H9 (cell line): ENCODE data around the gene IGSF10. TPM values are rescaled to one million over a fixed set of nuclear protein-coding genes. Genes with fewer than 3 reads are reported as not detected.

Experiments used
- DNase-seq: peaks from one replicate; pipeline ENCODE4 v3.0.0-alpha.2; 2017
- H2AFZ ChIP-seq: one replicate; pipeline ENCODE4 v1.6.1; 2013; ENCODE audit warnings: mild to moderate bottlenecking, low read length, control low read depth, moderate library complexity
- H2AK5ac ChIP-seq: 2 replicates; pipeline ENCODE4 v1.6.1; 2013; ENCODE audit warnings: low read length, control low read depth, mixed read lengths; ENCODE audit not compliant: insufficient read length
- H2BK120ac ChIP-seq: one replicate; pipeline ENCODE4 v1.6.1; 2013; ENCODE audit warnings: low read depth, mild to moderate bottlenecking, low read length, control low read depth, inconsistent platforms; ENCODE audit not compliant: poor library complexity, severe bottlenecking
- H2BK12ac ChIP-seq: 2 replicates; pipeline ENCODE4 v1.6.1; 2013; ENCODE audit warnings: low read length, control low read depth, mixed read lengths, low read depth; ENCODE audit not compliant: insufficient read length
- H2BK15ac ChIP-seq: 2 replicates; pipeline ENCODE4 v1.6.1; 2013; ENCODE audit warnings: low read depth, low read length, control low read depth
- H2BK20ac ChIP-seq: one replicate; pipeline ENCODE4 v1.6.1; 2013; ENCODE audit warnings: low read depth, mild to moderate bottlenecking, low read length, control low read depth, inconsistent platforms; ENCODE audit not compliant: poor library complexity, severe bottlenecking
- H2BK5ac ChIP-seq: 2 replicates; pipeline ENCODE4 v1.6.1; 2013; ENCODE audit warnings: low read length, control low read depth, mixed read lengths; ENCODE audit not compliant: insufficient read length
- H3K14ac ChIP-seq: 2 replicates; pipeline ENCODE4 v1.6.1; 2013; ENCODE audit warnings: low read length, control low read depth; ENCODE audit not compliant: insufficient read depth
- H3K18ac ChIP-seq: 2 replicates; pipeline ENCODE4 v1.6.1; 2013; ENCODE audit warnings: low read depth, mild to moderate bottlenecking, mixed read lengths, low read length, control low read depth; ENCODE audit not compliant: insufficient read length
- H3K23ac ChIP-seq: 2 replicates; pipeline ENCODE4 v1.6.1; 2013; ENCODE audit warnings: low read length, control low read depth, mixed read lengths, low read depth; ENCODE audit not compliant: insufficient read length
- H3K23me2 ChIP-seq: 2 replicates; pipeline ENCODE4 v1.6.1; 2013; ENCODE audit warnings: low read depth, mild to moderate bottlenecking, mixed read lengths, low read length, control low read depth; ENCODE audit not compliant: insufficient read length, poor library complexity, severe bottlenecking
- H3K27ac ChIP-seq: 2 replicates; pipeline ENCODE4 v1.5.1; 2013; ENCODE audit warnings: low read length, control low read depth, mixed read lengths, low read depth; ENCODE audit not compliant: insufficient read length
- H3K27me3 ChIP-seq: 2 replicates; pipeline ENCODE4 v1.6.1; 2013; ENCODE audit warnings: low read length, control low read depth, inconsistent platforms; ENCODE audit not compliant: insufficient read depth
- H3K4ac ChIP-seq: 2 replicates; pipeline ENCODE4 v1.6.1; 2013; ENCODE audit warnings: low read depth, mild to moderate bottlenecking, control low read depth, inconsistent platforms, low read length, moderate library complexity
- H3K4me1 ChIP-seq: 2 replicates; pipeline ENCODE4 v1.6.1; 2013; ENCODE audit warnings: low read length, control low read depth, inconsistent platforms; ENCODE audit not compliant: insufficient read depth
- H3K4me2 ChIP-seq: 2 replicates; pipeline ENCODE4 v1.6.1; 2013; ENCODE audit warnings: low read length, control low read depth, mixed read lengths; ENCODE audit not compliant: insufficient read length, insufficient read depth
- H3K56ac ChIP-seq: 2 replicates; pipeline ENCODE4 v1.6.1; 2013; ENCODE audit warnings: low read depth, mild to moderate bottlenecking, mixed read lengths, low read length, control low read depth; ENCODE audit not compliant: insufficient read length
- H3K79me1 ChIP-seq: 2 replicates; pipeline ENCODE4 v1.6.1; 2013; ENCODE audit warnings: low read depth, mild to moderate bottlenecking, moderate library complexity, low read length, control low read depth, inconsistent platforms; ENCODE audit not compliant: insufficient read depth, poor library complexity, severe bottlenecking
- H3K79me2 ChIP-seq: 2 replicates; pipeline ENCODE4 v1.6.1; 2013; ENCODE audit warnings: low read length, control low read depth, inconsistent platforms; ENCODE audit not compliant: insufficient read depth
- H3K9ac ChIP-seq: 2 replicates; pipeline ENCODE4 v1.6.1; 2013; ENCODE audit warnings: low read length, control low read depth, mixed read lengths; ENCODE audit not compliant: insufficient read length; ENCODE audit errors: extremely low read depth
- H3K9me3 ChIP-seq: one replicate; pipeline ENCODE4 v1.6.1; 2013; ENCODE audit warnings: low read depth, low read length, inconsistent platforms; ENCODE audit not compliant: control insufficient read depth
- H3T11ph ChIP-seq: one replicate; pipeline ENCODE4 v1.6.1; 2013; ENCODE audit warnings: mild to moderate bottlenecking, low read length, control low read depth, inconsistent platforms
- H4K20me1 ChIP-seq: one replicate; pipeline ENCODE4 v1.6.1; 2013; ENCODE audit not compliant: control insufficient read depth, insufficient read length, insufficient read depth
- H4K5ac ChIP-seq: 2 replicates; pipeline ENCODE4 v1.6.1; 2013; ENCODE audit warnings: low read depth, mild to moderate bottlenecking, mixed read lengths, low read length, control low read depth; ENCODE audit not compliant: insufficient read length
- H4K8ac ChIP-seq: replicated peaks from 2 replicates; pipeline ENCODE4 v1.6.1; 2013; ENCODE audit warnings: low read length, control low read depth, mixed read lengths, low read depth; ENCODE audit not compliant: insufficient read length
- H4K91ac ChIP-seq: 2 replicates; pipeline ENCODE4 v1.6.1; 2013; ENCODE audit warnings: low read depth, mild to moderate bottlenecking, moderate library complexity, mixed read lengths, low read length, control low read depth; ENCODE audit not compliant: insufficient read length
- H3K27ac Mint-ChIP-seq, 3 experiments: 2 replicates in 2 of 3; 3 replicates in 1 of 3; pipeline ENCODE4 v1.8.0; 2020 to 2021; ENCODE audit warnings: mixed read lengths in 3 of 3, mild to moderate bottlenecking in 1 of 3, moderate library complexity in 1 of 3
- H3K27me3 Mint-ChIP-seq: 2 replicates; pipeline ENCODE4 v1.8.0; 2021; ENCODE audit warnings: low read depth, mild to moderate bottlenecking, moderate library complexity, mixed read lengths
- H3K36me3 Mint-ChIP-seq, 3 experiments: 2 replicates in 2 of 3; 3 replicates in 1 of 3; pipeline ENCODE4 v1.8.0; 2020 to 2021; ENCODE audit warnings: low read depth in 3 of 3, mixed read lengths in 3 of 3; ENCODE audit not compliant: insufficient read depth in 1 of 3
- H3K4me1 Mint-ChIP-seq, 2 experiments: 2 replicates each; pipeline ENCODE4 v1.8.0; 2020; ENCODE audit warnings: mixed read lengths in 2 of 2
- H3K4me3 Mint-ChIP-seq, 2 experiments: 2 replicates in 1 of 2; 3 replicates in 1 of 2; pipeline ENCODE4 v1.8.0; 2020 to 2021; ENCODE audit warnings: mild to moderate bottlenecking in 2 of 2, mixed read lengths in 2 of 2, moderate library complexity in 1 of 2
- H3K9me3 Mint-ChIP-seq, 2 experiments: 2 replicates in 1 of 2; 3 replicates in 1 of 2; pipeline ENCODE4 v1.8.0; 2020; ENCODE audit warnings: mild to moderate bottlenecking in 2 of 2, mixed read lengths in 2 of 2, moderate library complexity in 1 of 2
- CTCF ChIP-seq: fragments of 200-600 bp; sonication (generic); conservative IDR thresholded peaks from 3 replicates; pipeline ENCODE4 v1.8.0; 2021; ENCODE audit warnings: antibody characterized with exemption, mild to moderate bottlenecking
- WGBS: extraction: QIAGEN DNeasy Blood & Tissue Kit; methylation state at CpG from one replicate; pipeline ENCODE4 v1.1.7; 2013; ENCODE audit warnings: missing lambda C conversion rate, low lambda C conversion rate, mixed read lengths; ENCODE audit not compliant: insufficient read length; ENCODE audit errors: extremely low coverage; 5-methylcytosine and 5-hydroxymethylcytosine counted together
- total RNA-seq: library from RNA; stranded (reverse); gene quantifications from 2 replicates; pipeline ENCODE4 v1.2.1, GENCODE V29; 2021

IGSF10 gene
- total RNA-seq, 1 experiment from 2014 or later = 0.20 TPM

- no peaks in the 10 kb centered on the region for H3K79me1 ChIP-seq
- no peaks in the 10 kb centered on the region for H3K4me1 ChIP-seq
- H3K9ac ChIP-seq = no peak overlapping the region
- no peak overlapping the region for H2BK20ac ChIP-seq
- H2BK12ac ChIP-seq = no peak overlapping the region
- H4K5ac ChIP-seq = no peak overlapping the region
- H2BK5ac ChIP-seq = no peak overlapping the region
- Mint-ChIP-seq H3K27me3 (peaks cover 8% of the 10 kb centered on the region), H3K4me1 (peaks cover 3 to 4% of the 10 kb centered on the region in 2 experiments; a peak in 3 of 4 replicates), H3K9me3 (no peaks in the 10 kb centered on the region; a peak in 1 of 5 replicates), H3K27ac (no peak overlapping the region), H3K4me3 (no peak overlapping the region), H3K36me3 (no peaks in the 10 kb centered on the region)
- H2AK5ac ChIP-seq = no peak overlapping the region
- no peak overlapping the region for H4K91ac ChIP-seq
- no peaks in the 10 kb centered on the region for H3K9me3 ChIP-seq
- no peak for TF ChIP-seq CTCF
- no peak overlapping the region for H3K23ac ChIP-seq
- H3T11ph ChIP-seq = no peak overlapping the region
- DNase-seq = no peak
- H3K14ac ChIP-seq = no peak overlapping the region
- no peak overlapping the region for H3K4ac ChIP-seq
- no CpG with 5 or more reads among the region's 1 CpG for WGBS
- H3K79me2 ChIP-seq = no peaks in the 10 kb centered on the region
- no peak overlapping the region for H4K8ac ChIP-seq
- H3K18ac ChIP-seq = no peak overlapping the region
- no peak overlapping the region for H2BK15ac ChIP-seq
- no peak overlapping the region for H2AFZ ChIP-seq
- no peak overlapping the region for H3K56ac ChIP-seq
- peaks cover 7% of the 10 kb centered on the region for H3K23me2 ChIP-seq
- H4K20me1 ChIP-seq = no peaks in the 10 kb centered on the region
- no peaks in the 10 kb centered on the region for H3K27me3 ChIP-seq
- H3K27ac ChIP-seq = no peak overlapping the region
- no peak overlapping the region for H2BK120ac ChIP-seq
- no peak overlapping the region for H3K4me2 ChIP-seq
These were observed 2.1 kb upstream of the IGSF10 start for GRCh38 chr3:151462991-151463390.
